GM23338 (cell line): ENCODE data around the gene SMAGP. TPM values are rescaled to one million over a fixed set of nuclear protein-coding genes. Genes with fewer than 3 reads are reported as not detected.

Experiments
- ATAC-seq: fragments of 200-7000 bp; cut with Tn5 transposase; 3 replicates; pipeline ENCODE4 v1.9.1; 2020
- DNase-seq: peaks from one replicate; pipeline ENCODE4 v3.0.0-alpha.2; 2015; ENCODE audit warnings: low spot score
- H2AFZ ChIP-seq: fragments of 200-600 bp; sonication (generic); 2 replicates; pipeline ENCODE4 v1.8.0; 2016; ENCODE audit warnings: antibody characterized with exemption, mild to moderate bottlenecking, moderate library complexity
- H3F3A ChIP-seq: fragments of 200-600 bp; sonication (generic); replicated peaks from 2 replicates; pipeline ENCODE4 v1.8.0; 2017; ENCODE audit warnings: antibody characterized with exemption, mixed run types, low read depth
- H3K27ac ChIP-seq: fragments of 200-600 bp; sonication (generic); 2 replicates; pipeline ENCODE4 v1.6.1; 2016; ENCODE audit warnings: low read depth
- H3K27me3 ChIP-seq: fragments of 200-600 bp; sonication (generic); 2 replicates; pipeline ENCODE4 v1.8.0; 2016; ENCODE audit warnings: mild to moderate bottlenecking, mixed run types, moderate library complexity; ENCODE audit not compliant: insufficient read depth
- H3K36me3 ChIP-seq: fragments of 200-600 bp; sonication (generic); 2 replicates; pipeline ENCODE4 v1.8.0; 2016; ENCODE audit warnings: mild to moderate bottlenecking; ENCODE audit not compliant: insufficient read depth
- H3K4me1 ChIP-seq: fragments of 200-600 bp; sonication (generic); 2 replicates; pipeline ENCODE4 v1.8.0; 2016; ENCODE audit warnings: mild to moderate bottlenecking, moderate library complexity; ENCODE audit not compliant: insufficient read depth
- H3K4me2 ChIP-seq: fragments of 200-600 bp; sonication (generic); 2 replicates; pipeline ENCODE4 v1.7.1; 2017; ENCODE audit warnings: mixed run types
- H3K4me3 ChIP-seq: fragments of 200-600 bp; sonication (generic); 2 replicates; pipeline ENCODE4 v1.6.1; 2016; ENCODE audit warnings: mixed run types
- H3K79me2 ChIP-seq: fragments of 200-600 bp; sonication (generic); replicated peaks from 2 replicates; pipeline ENCODE4 v1.8.0; 2017; ENCODE audit warnings: mild to moderate bottlenecking; ENCODE audit not compliant: insufficient read depth
- H3K9me2 ChIP-seq: fragments of 200-600 bp; sonication (generic); 2 replicates; pipeline ENCODE4 v1.8.0; 2017; ENCODE audit not compliant: insufficient read depth
- H4K20me1 ChIP-seq: fragments of 200-600 bp; sonication (generic); replicated peaks from 2 replicates; pipeline ENCODE4 v1.8.0; 2017; ENCODE audit warnings: mild to moderate bottlenecking; ENCODE audit not compliant: insufficient read depth
- H3K27ac Mint-ChIP-seq: 2 replicates; pipeline ENCODE4 v1.8.0; 2020; ENCODE audit warnings: inconsistent platforms, mild to moderate bottlenecking, moderate library complexity, mixed read lengths
- H3K27me3 Mint-ChIP-seq: 3 replicates; pipeline ENCODE4 v1.8.0; 2022; ENCODE audit warnings: low read depth, mild to moderate bottlenecking, moderate library complexity, mixed read lengths, inconsistent platforms; ENCODE audit not compliant: insufficient read depth, poor library complexity
- H3K36me3 Mint-ChIP-seq: 3 replicates; pipeline ENCODE4 v1.8.0; 2021; ENCODE audit warnings: low read depth, mild to moderate bottlenecking, inconsistent platforms, moderate library complexity, mixed read lengths
- H3K4me1 Mint-ChIP-seq: 3 replicates; pipeline ENCODE4 v1.8.0; 2020; ENCODE audit warnings: mild to moderate bottlenecking, inconsistent platforms, mixed read lengths
- H3K4me3 Mint-ChIP-seq: 3 replicates; pipeline ENCODE4 v1.8.0; 2021; ENCODE audit warnings: moderate library complexity, mild to moderate bottlenecking, inconsistent platforms, mixed read lengths
- H3K9me3 Mint-ChIP-seq: 3 replicates; pipeline ENCODE4 v1.8.0; 2020; ENCODE audit warnings: moderate library complexity, mild to moderate bottlenecking, inconsistent platforms, mixed read lengths
- ETS1 ChIP-seq: IDR thresholded peaks from 2 replicates; pipeline ENCODE4 v1.6.1; 2016; ENCODE audit warnings: antibody characterized with exemption
- EZH2 ChIP-seq: fragments of 200-600 bp; sonication (generic); IDR thresholded peaks from one replicate; pipeline ENCODE4 v1.8.0; 2017; ENCODE audit warnings: antibody characterized with exemption, mild to moderate bottlenecking, low read depth; ENCODE audit not compliant: unreplicated experiment
- EZH2phosphoT487 ChIP-seq: fragments of 200-600 bp; sonication (generic); IDR thresholded peaks from one replicate; pipeline ENCODE4 v1.8.1; 2018; ENCODE audit warnings: antibody characterized with exemption; ENCODE audit not compliant: unreplicated experiment
- POLR2AphosphoS5 ChIP-seq: IDR thresholded peaks from 2 replicates; pipeline ENCODE4 v1.6.1; 2016; ENCODE audit warnings: antibody characterized with exemption, low read depth
- REST ChIP-seq: IDR thresholded peaks from one replicate; pipeline ENCODE4 v1.6.1; 2018; ENCODE audit warnings: antibody characterized with exemption; ENCODE audit not compliant: unreplicated experiment
- STAT1 ChIP-seq: IDR thresholded peaks from one replicate; pipeline ENCODE4 v1.6.1; 2016; ENCODE audit warnings: antibody characterized with exemption; ENCODE audit not compliant: unreplicated experiment
- ZNF114 ChIP-seq: fragments of 250-450 bp; sonication (Bioruptor Pico); IDR thresholded peaks from 2 replicates; pipeline ENCODE4 v1.5.0; 2020; ENCODE audit warnings: mild to moderate bottlenecking, moderate library complexity
- ZNF331 ChIP-seq: fragments of 250-450 bp; sonication (Bioruptor Pico); IDR thresholded peaks from 2 replicates; pipeline ENCODE4 v1.5.0; 2020; ENCODE audit warnings: low read depth, mild to moderate bottlenecking, moderate library complexity
- polyA plus RNA-seq: library from polyadenylated mRNA; unstranded; fragments of >200 nt; fragmentation: Nextera tagmentation; extraction: Ambion mirVana; gene quantifications from 2 replicates; pipeline ENCODE4 v1.2.1, GENCODE V29; 2016
- total RNA-seq: library from RNA; depleted of rRNA; stranded (reverse); fragments of >200 nt; shearing (Covaris generic); gene quantifications from 2 replicates; pipeline ENCODE4 v1.2.3, GENCODE V29; 2014

The SMAGP gene
- total and polyA plus RNA-seq, 2 experiments from 2014 or later: 4.7 to 8.2 TPM

GRCh38 chr12:51198568-51199365 lies 71.4 kb downstream of the SMAGP start:
- ATAC-seq (no peak), DNase-seq (no peak)
- Mint-ChIP-seq H3K27me3 (peaks cover 9% of the 10 kb centered on the region), H3K4me3 (no peak overlapping the region), H3K9me3 (no peaks in the 10 kb centered on the region), H3K4me1 (no peaks in the 10 kb centered on the region; the same call in 2 of the 3 replicates), H3K27ac (no peak overlapping the region), H3K36me3 (no peaks in the 10 kb centered on the region)
- H3K36me3 ChIP-seq: no peaks in the 10 kb centered on the region
- H3K79me2 ChIP-seq: no peaks in the 10 kb centered on the region
- no peak overlapping the region for H3K4me2 ChIP-seq
- H3K27ac ChIP-seq: no peak overlapping the region
- H3K9me2 ChIP-seq: no peaks in the 10 kb centered on the region
- H4K20me1 ChIP-seq: no peaks in the 10 kb centered on the region
- H2AFZ ChIP-seq: no peak overlapping the region
- H3K4me1 ChIP-seq: no peaks in the 10 kb centered on the region
- no peak overlapping the region for H3K4me3 ChIP-seq
- no peaks in the 10 kb centered on the region for H3K27me3 ChIP-seq
- no peaks in the 10 kb centered on the region for H3F3A ChIP-seq
- no peak for TF ChIP-seq ZNF331 (CRISPR knock-in tag)

- no peaks in the 10 kb centered on the region for H3F3A ChIP-seq
- no peaks in the 10 kb centered on the region for H3K36me3 ChIP-seq
- DNase-seq (no peak), ATAC-seq (peak; percentile 22; the same call in 2 of the 3 replicates)
- no peak overlapping the region for H3K27ac ChIP-seq
- no peaks in the 10 kb centered on the region; the same call in 2 of the 3 replicates for H3K4me1 Mint-ChIP-seq
- H3K4me3 Mint-ChIP-seq: no peak overlapping the region
- H3K27me3 ChIP-seq: no peaks in the 10 kb centered on the region
- H3K36me3 Mint-ChIP-seq: no peaks in the 10 kb centered on the region
- peaks cover 9% of the 10 kb centered on the region for H3K27me3 Mint-ChIP-seq
- H3K9me3 Mint-ChIP-seq: no peaks in the 10 kb centered on the region
- H3K79me2 ChIP-seq: no peaks in the 10 kb centered on the region
- no peak overlapping the region for H2AFZ ChIP-seq
- H3K4me1 ChIP-seq: no peaks in the 10 kb centered on the region
- H3K4me2 ChIP-seq: no peak overlapping the region
- H3K4me3 ChIP-seq: no peak overlapping the region
- no peaks in the 10 kb centered on the region for H3K9me2 ChIP-seq
- H3K27ac Mint-ChIP-seq: no peak overlapping the region
- H4K20me1 ChIP-seq: no peaks in the 10 kb centered on the region
- TF ChIP-seq ETS1 (no peak), ZNF331 (CRISPR knock-in tag) (no peak), ZNF114 (CRISPR knock-in tag) (no peak), STAT1 (no peak), POLR2AphosphoS5 (no peak), EZH2phosphoT487 (no peak), EZH2 (no peak), REST (no peak)
These were observed 72.3 kb downstream of the SMAGP start for GRCh38 chr12:51197736-51198567.
